NK-92 (cell line): ENCODE data around the gene CASP8AP2.
"Not testable (repeated sequence)": the region's sequence is repeated elsewhere in the genome, so short reads cannot be mapped to it uniquely, and the experiment has no call there.

Experiments
- DNase-seq: peaks from one replicate; lab custom pipeline; 2025; ENCODE audit not compliant: unreplicated experiment; lab: John Stamatoyannopoulos, UW

Gene CASP8AP2

DNA sequence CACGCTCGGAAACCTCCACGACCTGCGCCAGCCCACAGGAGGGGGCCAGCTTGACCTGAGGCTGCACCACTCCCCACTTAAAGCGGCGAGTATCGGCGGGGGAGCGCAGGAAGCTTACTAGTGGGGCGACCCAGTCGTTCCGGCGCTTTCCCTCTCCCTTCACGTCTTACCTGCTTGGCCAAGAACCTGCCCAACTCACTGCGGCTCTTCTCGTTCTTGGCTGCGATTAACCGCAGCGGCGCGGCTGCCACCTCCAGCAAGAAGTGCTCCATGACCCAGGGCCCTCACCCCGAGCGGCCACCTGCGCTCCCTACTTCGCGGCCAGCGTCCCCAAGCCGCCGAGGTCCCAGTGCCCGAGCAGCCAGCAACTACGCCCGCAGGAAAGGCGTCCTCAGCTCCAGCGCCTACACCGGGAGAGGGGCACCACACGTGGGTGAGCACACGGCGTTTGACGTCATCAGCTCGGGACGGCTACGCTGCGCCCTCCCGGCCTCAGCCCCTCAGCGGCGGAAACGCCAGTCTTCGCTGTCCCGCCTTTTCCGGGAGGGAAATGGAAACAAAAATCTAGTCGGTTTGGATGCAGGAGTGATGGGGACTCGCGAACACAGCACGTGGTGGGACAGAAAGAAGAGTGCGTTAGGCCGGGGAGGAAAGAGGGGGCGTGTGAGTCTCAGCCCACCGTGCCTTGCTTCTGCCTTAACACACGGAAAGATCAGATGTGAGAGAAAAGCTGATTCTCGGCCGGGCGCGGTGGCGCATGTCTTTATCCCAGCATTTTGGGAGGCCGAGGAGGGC is 10.1 kb upstream of the CASP8AP2 start, which contains the start of gene MDN1:
TSS of gene MDN1 (minus strand) at position 459 of the 795 bp plus-strand sequence. CDS start at position 272, 187 bp downstream.
- DNase-seq: peak; percentile 16

DNA sequence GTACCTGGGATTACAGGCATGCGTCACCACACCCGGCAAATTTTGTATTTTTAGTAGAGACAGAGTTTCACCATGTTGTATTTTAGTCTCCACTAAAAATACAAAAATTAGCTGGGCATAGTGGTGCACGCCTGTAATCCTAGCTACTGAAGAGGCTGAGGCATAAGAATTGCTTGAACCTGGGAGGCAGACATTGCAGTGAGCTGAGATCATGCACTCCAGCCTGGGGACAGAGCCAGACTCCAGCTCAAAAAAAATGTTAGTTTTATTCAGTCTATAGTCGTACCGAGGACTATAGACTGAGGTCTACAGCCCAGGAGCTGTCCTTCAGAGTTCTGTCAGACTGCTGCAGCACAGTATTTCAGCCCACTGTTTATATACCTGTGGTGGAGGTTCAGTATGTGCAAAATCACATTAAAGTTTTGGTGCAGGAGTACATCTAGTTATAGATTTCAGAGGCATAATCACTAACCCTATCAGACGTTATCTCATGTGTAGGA is 3.6 kb upstream of the CASP8AP2 start:
- no peak for DNase-seq

DNA sequence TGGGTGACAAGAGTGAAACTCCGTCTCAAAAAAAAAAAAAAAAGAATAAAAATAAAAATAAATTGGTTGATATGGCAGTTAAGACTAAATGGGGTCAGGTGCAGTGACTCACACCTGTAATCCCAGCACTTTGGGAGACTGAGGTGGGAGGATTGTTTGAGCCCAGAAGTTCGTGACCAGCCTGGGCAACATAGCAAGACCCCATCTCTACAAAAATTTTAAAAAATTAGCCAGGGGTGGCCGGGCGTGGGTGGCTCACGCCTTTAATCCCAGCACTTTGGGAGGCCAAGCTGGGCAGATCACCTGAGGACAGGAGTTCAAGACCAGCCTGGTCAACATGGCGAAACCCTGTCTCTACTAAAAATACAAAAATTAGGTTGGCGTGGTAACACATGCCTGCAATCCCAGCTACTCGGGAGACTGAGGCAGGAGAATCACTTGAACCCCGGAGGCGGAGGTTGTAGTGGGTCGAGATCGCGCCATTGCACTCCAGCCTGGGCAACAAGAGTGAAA is 1.1 kb upstream of the CASP8AP2 start:
- DNase-seq: not testable (repeated sequence)

DNA sequence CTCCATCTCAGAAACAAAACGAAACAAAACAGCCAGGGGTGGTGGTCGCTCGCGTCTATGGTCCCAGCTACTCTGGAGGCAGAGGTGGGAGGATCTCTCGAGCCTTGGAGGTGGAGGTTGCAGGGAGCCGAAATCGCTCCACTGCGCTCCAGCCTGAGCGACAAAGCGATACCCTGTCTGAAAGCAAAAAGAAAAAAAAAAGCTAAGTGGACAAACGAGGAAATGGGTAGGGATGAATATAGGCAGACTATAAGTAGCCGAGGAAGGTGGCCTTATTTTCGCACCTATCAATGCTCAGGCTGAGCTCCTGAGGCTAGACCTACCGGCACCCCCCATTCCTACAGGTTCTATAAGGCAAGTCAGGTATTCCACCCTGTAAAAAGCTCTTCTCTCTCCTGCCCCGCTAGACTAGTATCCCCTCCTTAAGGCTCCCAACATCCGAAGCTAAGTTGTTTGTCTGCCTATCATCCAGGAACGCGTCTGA is 650 bp upstream of the CASP8AP2 start:
- no peak for DNase-seq

DNA sequence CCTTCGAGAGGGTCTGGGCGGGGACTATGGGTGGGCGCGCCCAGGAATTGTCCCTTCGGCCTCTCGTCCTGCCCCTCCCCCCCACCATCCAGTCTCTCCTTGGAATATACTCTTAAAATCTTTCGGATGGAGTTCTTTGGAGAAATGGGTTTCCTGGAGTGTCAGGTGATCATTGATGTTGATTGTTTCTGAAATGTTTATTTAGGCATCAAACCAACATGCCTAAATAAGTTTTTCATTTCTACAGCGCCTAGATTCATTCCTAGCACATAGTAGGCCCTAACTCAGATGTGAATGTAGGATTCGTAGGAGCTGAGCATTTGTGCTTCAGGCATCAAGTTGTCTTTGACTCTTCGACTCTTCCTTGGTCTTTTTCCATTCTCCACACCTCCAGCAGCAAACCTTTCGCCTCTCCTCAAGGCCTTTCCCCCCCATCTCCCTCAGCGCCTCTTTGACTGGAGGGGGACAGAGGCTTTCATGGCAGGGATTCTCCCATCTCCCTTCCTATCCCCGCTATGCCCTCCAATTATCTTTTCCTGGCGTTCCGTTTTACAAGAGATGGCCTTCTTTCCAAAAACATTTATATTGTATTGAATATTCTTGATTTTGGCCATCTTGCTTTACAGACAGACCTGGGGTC is 610 bp downstream of the CASP8AP2 start:
- no peak for DNase-seq

DNA sequence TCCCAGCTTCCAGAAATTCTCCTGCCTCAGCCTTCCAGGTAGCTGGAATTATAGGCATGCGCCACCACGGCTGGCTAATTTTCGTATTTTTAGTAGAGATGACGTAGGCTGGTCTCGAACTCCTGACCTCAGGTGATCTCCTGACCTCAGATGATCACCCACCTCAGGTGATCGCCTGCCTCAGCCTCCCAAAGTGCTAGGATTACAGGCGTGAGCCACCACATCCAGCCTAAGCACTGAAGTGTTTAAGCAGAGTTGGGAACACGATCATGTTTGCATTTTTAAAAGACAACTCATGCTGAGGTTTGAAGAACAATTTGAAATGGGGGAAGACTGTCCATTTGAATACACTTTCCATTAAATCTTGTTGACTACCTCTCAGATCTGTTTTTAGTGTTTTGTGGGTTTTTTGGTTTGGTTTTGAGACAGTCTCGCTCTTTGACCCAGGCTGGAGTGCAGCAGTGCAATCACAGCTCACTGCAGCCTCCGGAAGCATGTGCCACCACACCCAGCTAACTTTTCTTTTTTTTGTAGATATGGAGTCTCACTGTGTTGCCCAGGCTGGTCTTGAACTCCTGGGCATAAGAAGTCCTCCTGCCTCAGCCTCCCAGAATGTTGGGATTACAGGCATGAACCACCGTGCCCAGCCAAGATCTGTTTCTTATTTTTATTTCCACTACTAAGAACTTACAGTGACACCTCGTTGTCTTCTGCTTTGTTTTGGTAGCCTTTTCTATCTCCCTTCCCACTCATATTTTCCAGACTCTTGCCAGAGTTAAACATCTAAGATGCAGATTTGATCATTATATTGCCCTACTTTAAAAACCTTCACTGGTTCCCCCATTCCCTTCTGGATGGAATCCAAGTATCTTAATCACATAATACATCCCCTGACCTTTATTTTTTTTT is 5.5 kb downstream of the CASP8AP2 start:
- DNase-seq: no peak

DNA sequence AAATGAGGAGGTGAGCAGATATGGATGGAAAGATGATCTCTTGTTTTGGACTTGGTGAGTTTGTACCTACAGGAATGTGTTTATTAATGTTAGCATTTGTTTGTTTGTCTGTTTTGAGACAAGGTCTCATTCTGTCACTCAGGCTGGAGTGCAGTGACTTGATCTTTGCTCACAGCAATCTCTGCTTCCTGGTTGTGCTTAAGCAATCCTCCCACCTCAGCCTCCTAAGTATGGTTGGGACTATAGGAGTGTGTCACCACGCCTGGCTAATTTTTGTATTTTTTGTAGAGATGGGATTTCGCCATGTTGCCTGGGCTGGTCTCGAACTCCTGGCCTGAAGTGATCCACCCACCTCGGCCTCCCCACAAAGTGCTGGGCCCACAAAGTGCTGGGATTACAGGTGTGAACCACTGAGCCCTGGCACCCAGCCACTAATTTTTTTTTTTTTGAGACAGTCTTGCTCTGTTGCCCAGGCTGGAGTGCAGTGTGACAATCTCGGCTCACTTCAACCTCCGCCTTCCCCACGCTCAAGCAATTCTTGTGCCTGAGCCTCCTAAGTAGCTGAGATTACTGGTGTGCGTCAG is 7.1 kb downstream of the CASP8AP2 start:
- no peak for DNase-seq

DNA sequence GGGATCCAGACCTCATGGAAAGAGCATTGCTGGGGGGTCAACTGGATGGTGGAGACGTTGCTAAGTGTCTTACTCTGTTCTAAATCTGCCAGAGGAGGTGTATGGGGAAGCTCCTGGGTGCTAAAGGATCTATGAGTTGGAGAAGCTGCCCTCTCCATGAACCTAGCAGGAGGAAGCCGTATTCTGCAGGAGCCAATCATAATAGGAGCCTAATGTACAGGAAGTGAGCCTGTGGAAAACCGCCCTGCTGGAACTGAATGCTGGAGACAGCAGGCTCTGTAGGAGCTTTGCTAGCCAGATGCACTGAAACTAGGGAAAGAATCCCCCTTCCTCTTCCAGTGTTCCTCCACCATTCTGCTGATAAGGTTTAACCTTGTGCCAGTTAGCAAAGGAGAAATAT is 10.9 kb downstream of the CASP8AP2 start:
- DNase-seq: no peak

DNA sequence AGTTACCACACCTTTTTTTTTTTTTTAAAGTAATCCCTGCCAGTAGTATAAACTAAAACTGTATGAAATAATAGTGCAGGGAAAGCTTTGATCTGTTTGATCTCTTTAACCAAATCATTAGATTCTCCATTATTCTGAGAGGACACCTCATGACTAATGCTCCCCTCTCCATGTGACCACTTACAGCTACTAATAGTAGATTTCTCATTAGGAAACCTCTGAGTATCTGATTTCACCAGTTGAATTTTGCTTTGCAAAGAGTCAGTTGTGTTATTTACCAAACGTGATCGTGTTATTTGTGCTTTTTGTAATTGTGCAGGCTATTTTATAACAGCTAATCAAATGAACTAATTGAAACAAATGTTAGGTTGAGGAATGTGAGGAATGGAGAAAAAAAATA is 12.5 kb downstream of the CASP8AP2 start:
- no peak for DNase-seq

DNA sequence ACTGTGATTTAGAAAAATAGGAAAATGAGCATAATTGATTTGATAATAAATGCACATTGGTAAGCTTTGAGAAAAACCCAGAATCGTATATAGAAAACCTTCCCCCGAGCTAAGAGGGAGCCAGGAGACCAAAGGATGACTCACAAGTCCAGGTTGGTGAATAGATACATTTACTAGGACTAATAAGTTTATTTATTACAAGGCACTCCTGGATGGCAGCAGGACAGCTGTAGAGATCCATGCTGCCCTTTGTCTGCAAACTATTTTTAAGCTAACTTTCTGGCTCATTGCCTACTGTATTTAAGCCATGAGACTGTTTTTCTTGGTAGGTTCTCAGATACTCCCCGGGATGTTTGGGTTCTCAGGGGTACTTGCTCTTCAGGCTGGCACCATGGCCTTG is 13.4 kb downstream of the CASP8AP2 start:
- no peak for DNase-seq

DNA sequence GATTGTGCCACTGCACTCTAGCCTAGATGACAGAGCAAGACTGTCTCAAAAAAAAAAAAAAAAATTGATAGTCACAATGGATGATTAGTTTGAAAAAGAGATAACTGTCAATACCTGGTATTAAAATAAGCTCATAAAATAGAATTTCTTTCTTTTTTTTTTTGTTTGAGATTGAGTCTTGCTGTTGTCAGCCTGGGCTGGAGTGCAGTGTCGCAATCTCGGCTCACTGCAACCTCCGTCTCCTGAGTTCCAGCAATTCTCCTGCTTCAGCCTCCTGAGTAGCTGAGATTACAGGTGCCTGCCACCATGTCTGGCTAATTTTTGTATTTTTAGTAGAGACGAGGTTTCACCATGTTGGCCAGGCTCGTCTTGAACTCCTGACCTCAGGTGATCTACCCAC is 17.8 kb downstream of the CASP8AP2 start:
- DNase-seq: not testable (repeated sequence)

DNA sequence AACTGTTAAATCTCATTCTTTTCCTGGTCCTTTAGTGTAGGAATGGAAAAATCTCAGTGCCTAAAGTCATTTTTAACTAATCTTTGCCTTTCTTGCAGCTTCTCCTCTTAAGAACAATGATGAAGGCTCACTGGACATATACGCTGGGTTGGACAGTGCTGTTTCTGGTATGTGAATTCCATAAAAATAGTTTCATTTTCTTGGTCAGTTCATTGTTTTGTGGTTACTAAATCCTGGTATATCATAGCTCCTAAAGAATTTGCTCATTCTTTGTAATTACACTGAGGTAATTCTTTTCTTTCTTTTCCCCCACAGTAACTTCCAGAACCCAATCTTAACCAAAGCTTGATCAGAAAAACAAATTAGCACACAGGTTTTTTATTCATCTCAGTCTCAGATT is 23.4 kb downstream of the CASP8AP2 start:
- DNase-seq: no peak

DNA sequence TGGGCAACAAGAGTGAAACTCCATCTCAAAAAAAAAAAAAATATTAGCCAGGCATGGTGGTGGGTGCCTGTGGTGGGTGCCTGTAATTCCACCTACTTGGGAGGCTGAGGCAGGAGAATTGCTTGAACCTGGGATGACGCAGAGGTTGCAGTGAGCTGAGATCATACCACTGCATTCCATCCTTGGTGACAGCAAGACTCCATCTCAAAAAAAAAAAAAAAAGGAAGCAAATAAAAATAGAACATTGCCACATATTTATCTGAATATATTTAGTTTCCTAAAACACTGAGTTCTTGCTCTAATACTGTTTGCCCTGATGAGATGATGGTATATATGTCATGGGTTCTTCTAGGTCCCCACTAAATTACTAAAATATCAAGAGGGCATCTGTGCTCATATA is 28.4 kb downstream of the CASP8AP2 start:
- no peak for DNase-seq

DNA sequence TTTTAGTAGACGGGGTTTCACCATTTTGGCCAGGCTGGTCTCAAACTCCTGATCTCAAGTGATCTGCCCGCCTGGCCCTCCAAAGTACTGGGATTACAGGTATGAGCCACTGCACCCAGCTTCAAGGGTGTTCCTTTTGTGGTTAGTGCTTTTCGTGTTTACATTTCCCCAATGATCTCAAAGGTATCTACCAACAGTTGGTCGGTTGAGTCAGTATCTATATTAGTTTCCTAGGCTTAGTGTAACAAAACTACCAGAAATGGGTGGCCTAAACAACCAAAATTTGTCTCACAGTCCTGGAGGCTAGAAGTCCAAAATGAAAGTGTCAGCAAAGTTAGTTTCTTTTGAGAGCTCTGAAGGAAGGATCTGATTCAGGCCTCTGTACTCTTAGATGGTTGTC is 30.1 kb downstream of the CASP8AP2 start:
- no peak for DNase-seq

DNA sequence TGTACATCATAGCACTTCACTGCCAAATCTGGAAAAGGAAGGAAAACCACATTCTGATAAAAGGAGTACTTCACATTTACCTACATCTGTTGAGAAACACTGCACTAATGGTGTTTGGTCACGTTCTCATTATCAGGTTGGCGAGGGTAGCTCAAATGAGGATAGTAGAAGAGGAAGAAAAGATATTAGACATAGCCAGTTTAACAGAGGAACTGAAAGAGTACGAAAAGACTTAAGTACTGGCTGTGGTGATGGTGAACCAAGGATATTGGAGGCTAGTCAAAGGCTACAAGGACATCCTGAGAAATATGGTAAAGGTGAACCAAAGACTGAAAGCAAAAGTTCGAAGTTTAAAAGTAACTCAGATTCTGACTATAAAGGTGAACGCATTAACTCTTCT is 32.6 kb downstream of the CASP8AP2 start:
- DNase-seq: no peak

DNA sequence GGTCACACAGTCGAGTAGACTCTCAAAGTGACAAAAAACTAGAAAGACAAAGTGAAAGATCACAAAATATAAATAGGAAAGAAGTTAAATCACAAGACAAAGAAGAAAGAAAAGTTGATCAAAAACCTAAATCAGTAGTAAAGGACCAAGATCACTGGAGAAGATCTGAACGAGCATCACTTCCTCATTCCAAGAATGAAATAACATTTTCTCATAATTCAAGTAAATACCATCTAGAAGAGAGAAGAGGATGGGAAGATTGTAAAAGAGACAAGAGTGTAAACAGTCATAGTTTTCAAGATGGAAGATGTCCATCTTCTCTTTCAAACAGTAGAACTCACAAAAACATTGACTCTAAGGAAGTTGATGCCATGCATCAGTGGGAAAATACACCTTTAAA is 33.0 kb downstream of the CASP8AP2 start:
- DNase-seq: no peak

DNA sequence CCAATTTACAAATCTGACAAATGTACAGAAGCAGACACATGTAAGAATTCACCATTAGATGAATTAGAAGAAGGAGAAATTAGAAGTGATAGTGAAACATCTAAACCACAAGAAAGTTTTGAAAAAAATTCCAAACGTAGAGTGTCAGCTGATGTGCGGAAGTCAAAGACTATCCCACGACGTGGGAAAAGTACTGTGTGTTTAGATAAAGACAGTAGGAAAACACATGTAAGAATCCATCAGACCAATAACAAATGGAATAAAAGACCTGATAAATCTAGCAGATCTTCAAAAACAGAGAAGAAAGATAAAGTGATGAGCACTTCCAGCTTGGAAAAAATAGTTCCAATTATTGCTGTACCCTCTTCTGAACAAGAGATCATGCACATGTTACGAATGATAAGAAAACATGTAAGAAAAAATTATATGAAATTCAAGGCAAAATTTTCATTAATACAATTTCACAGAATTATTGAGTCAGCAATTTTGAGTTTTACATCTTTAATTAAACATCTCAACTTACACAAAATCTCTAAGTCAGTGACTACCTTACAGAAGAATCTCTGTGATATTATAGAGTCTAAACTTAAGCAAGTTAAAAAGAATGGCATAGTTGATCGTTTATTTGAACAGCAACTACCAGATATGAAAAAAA is 36.5 kb downstream of the CASP8AP2 start:
- no peak for DNase-seq

DNA sequence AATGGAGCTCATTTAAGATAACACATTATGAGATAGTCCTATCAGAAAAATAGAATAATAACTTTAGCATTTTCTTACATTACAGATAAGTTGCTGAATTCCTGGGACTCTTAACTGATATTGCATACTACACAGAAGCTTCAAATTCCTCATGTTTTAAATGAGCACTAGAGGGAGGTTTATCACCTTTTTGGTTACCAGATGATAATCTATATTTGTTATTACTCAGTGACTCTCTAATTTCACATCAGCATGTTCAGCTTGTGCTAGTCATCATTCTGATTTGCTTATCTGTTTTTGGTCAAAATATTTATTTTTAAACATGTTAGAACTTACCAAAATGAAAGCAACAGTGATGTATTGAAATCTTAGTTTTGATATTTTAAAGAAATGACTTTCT is 44.0 kb downstream of the CASP8AP2 start:
- DNase-seq: no peak

DNA sequence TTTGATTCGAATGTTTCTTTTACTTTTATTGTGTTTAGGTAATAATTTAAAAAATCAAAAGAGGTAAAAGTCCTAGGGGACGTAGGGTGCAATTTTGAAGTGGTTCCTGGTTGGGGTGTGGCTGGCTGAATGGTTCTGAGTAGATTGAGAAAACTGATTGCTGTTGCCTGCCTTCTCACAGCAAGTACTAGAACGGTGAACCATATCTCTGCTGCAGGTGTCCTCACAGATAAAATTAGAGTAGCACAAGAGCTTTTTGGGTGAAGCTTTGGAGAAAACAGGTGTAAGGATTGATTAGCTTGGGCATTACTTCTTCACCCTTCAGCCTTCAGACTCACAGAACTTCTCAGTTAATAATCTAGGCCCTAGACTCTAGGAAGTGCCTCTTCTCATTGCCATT is 44.8 kb downstream of the CASP8AP2 start:
- DNase-seq: no peak
